ENCODE data around the gene MYO1F.
"Not testable (repeated sequence)": the region's sequence is repeated elsewhere in the genome, so short reads cannot be mapped to it uniquely, and the experiment has no call there.

MYO1F gene

GRCh38 chr19:8528500-8528899 is 48.7 kb downstream of the MYO1F start:
- Mint-ChIP-seq H3K9me3 (ENCODE audit: low read depth) (no peaks in the 10 kb centered on the region), H3K4me1 (ENCODE audit: low read depth) (peaks cover 8% of the 10 kb centered on the region), H3K27ac (no peak overlapping the region)

DNA sequence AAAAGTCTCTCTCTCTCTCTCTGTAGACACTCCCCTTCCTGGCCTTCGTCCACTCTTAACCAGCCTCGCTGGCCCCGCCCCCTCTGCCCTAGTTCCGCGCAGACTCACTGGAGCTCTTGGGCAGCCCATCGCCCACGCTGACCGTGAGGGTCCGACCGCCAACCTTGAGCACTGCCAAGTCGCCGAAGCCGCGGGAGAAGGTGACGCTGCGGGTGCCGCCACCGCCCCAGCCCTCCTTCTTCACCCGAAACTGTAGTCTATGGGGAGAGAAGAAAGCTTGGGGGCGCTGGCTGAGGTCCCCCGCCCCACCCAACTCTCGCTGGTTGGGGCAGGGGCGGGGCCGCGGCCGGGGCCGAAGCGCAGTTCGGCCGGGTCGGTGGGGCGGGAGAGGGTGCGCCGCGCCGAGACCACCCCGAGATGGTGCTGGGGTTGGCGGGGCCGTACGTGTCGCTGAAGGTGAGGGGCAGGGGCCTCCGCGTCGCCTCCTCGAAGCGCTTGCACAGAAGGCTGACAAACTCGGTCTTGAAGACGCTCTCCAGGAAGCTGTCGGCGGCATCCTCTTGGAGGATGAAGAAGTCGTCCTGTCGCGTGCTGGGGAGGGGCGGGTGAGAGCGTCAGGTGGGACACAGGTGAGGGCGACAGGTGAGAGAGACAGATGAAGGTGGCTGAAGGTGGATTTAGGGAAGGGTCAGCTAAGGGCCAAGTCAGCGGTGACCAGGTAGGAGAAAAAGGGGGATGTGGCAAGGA is 50.7 kb downstream of the MYO1F start:
- Mint-ChIP-seq H3K4me1 (ENCODE audit: low read depth) (peaks cover 8% of the 10 kb centered on the region), H3K4me3 (no peak overlapping the region), H3K36me3 (peaks cover 3% of the 10 kb centered on the region), H3K27ac (no peak overlapping the region), H3K27me3 (no peaks in the 10 kb centered on the region), H3K9me3 (ENCODE audit: low read depth) (no peaks in the 10 kb centered on the region)

More at GRCh38 chr19:8528500-8528899, 48.7 kb downstream of the MYO1F start:
- no peak overlapping the region for H3K4me3 Mint-ChIP-seq
- H3K36me3 Mint-ChIP-seq: peaks cover 3% of the 10 kb centered on the region
- no peaks in the 10 kb centered on the region for H3K27me3 Mint-ChIP-seq

GRCh38 chr19:8525401-8525684 is 51.9 kb downstream of the MYO1F start:
- no peaks in the 10 kb centered on the region for H3K9me3 Mint-ChIP-seq (ENCODE audit: low read depth)
- H3K4me1 Mint-ChIP-seq (ENCODE audit: low read depth): peaks cover 14% of the 10 kb centered on the region
- no peaks in the 10 kb centered on the region for H3K27me3 Mint-ChIP-seq
- H3K4me3 Mint-ChIP-seq: no peak overlapping the region
- peaks cover 3% of the 10 kb centered on the region for H3K36me3 Mint-ChIP-seq
- H3K27ac Mint-ChIP-seq: no peak overlapping the region

- H3K27me3 Mint-ChIP-seq: no peaks in the 10 kb centered on the region
- no peaks in the 10 kb centered on the region for H3K36me3 Mint-ChIP-seq
- peaks cover 46% of the 10 kb centered on the region for H3K4me1 Mint-ChIP-seq (ENCODE audit: low read depth)
- H3K4me3 Mint-ChIP-seq: no peak overlapping the region
- no peaks in the 10 kb centered on the region for H3K9me3 Mint-ChIP-seq (ENCODE audit: low read depth)
- H3K27ac Mint-ChIP-seq: peak overlapping the region; percentile 54
These were observed 57.9 kb downstream of the MYO1F start for GRCh38 chr19:8519388-8519787.

- Mint-ChIP-seq H3K27ac (peak overlapping the region; percentile 88), H3K9me3 (ENCODE audit: low read depth) (no peaks in the 10 kb centered on the region), H3K4me3 (peak overlapping the region; percentile 57), H3K27me3 (no peaks in the 10 kb centered on the region), H3K4me1 (ENCODE audit: low read depth) (peaks cover 50% of the 10 kb centered on the region), H3K36me3 (no peaks in the 10 kb centered on the region)
These were observed 58.7 kb downstream of the MYO1F start for GRCh38 chr19:8518536-8518935.

- peaks cover 53% of the 10 kb centered on the region for H3K4me1 Mint-ChIP-seq (ENCODE audit: low read depth)
- peak overlapping the region; percentile 52 for H3K4me3 Mint-ChIP-seq
- no peaks in the 10 kb centered on the region for H3K27me3 Mint-ChIP-seq
- no peaks in the 10 kb centered on the region for H3K9me3 Mint-ChIP-seq (ENCODE audit: low read depth)
- H3K36me3 Mint-ChIP-seq: no peaks in the 10 kb centered on the region
- H3K27ac Mint-ChIP-seq: peak overlapping the region; percentile 88
These were observed 59.4 kb downstream of the MYO1F start for GRCh38 chr19:8517551-8518442.

- Mint-ChIP-seq H3K9me3 (ENCODE audit: low read depth) (no peaks in the 10 kb centered on the region), H3K27me3 (no peaks in the 10 kb centered on the region), H3K27ac (peak overlapping the region; percentile 98), H3K4me1 (ENCODE audit: low read depth) (peaks cover 53% of the 10 kb centered on the region), H3K36me3 (no peaks in the 10 kb centered on the region), H3K4me3 (peak overlapping the region; percentile 92)
These were observed 61.9 kb downstream of the MYO1F start for GRCh38 chr19:8515317-8515716.

DNA sequence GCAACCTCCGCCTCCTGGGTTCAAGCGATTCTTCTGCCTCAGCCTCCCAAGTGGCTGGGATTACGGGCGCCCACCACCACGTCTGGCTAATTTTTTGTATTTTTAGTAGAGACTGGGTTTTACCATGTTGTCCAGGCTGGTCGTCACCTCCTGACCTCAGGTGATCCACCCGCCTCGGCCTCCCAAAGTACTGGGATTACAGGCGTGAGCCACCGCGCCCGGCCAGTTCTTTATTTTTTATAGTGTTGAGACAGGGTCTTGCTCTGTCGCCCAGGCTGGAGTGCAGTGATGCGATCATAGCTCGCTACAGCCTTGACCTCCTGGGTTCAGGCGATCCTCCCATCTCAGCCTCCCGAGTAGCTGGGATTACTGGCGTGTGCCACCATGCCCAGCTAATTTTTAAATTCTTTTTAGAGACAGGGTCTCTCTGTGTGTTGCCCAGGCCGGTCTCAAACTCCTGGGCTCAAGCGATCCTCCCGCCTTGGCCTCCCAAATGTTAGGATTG is 62.7 kb downstream of the MYO1F start:
- not testable (repeated sequence) for H3K27me3 Mint-ChIP-seq; H3K36me3 Mint-ChIP-seq; H3K9me3 Mint-ChIP-seq (ENCODE audit: low read depth)
- H3K4me3 Mint-ChIP-seq: peak overlapping the region; percentile 92
- H3K4me1 Mint-ChIP-seq (ENCODE audit: low read depth): peaks cover 50% of the 10 kb centered on the region
- peak overlapping the region; percentile 98 for H3K27ac Mint-ChIP-seq

DNA sequence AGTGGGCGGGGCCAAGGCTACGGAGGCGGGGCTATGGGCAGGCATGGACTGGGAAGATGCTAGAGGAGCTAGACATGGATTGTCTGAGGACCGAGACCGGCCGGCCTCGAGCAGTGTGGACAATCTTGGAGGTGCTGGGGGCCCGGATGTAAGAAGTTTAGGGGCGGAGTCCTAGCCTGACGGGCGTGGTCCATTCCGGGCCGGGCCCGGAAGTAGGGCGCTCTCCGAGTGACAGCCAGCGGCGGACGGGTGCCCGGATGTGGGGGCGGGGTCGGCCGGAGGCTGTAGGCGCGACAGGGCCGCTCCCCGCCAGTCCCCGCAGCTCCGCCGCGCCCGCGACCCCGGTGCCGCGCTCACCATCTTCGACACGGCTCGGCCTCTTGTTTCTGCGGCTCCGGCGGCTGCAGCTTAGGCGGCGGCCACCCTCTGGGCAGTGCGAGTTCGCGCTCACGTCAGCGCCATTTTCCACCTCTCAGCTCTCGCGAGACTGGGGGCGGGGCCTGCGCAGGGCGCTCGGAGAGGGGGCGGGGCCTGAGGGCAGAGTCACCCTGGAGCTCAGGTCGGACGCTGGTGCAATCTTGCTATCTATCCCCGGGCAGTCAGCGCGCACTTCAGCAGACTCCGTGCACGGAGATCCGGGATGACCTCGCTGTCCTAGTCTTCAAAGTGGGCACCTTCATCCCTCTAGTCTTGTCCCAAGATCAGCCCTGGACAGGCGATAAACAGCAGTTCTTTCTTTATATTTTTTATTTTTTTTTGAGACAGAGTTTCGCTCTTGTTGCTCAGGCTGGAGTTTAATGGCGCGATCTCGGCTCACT is 63.3 kb downstream of the MYO1F start, which contains the start of gene ZNF414:
ZNF414 (minus strand) TSS at position 481 of the 818 bp plus-strand sequence; CDS start at position 360, 121 bp downstream.
- Mint-ChIP-seq H3K27ac (peak within 1 kb of the TSS; percentile 98), H3K4me3 (peak within 1 kb of the TSS; percentile 92), H3K4me1 (ENCODE audit: low read depth) (peaks cover 46% of the 10 kb centered on the region), H3K9me3 (ENCODE audit: low read depth) (no peaks in the 10 kb centered on the region), H3K27me3 (no peaks in the 10 kb centered on the region), H3K36me3 (no peaks in the 10 kb centered on the region)

DNA sequence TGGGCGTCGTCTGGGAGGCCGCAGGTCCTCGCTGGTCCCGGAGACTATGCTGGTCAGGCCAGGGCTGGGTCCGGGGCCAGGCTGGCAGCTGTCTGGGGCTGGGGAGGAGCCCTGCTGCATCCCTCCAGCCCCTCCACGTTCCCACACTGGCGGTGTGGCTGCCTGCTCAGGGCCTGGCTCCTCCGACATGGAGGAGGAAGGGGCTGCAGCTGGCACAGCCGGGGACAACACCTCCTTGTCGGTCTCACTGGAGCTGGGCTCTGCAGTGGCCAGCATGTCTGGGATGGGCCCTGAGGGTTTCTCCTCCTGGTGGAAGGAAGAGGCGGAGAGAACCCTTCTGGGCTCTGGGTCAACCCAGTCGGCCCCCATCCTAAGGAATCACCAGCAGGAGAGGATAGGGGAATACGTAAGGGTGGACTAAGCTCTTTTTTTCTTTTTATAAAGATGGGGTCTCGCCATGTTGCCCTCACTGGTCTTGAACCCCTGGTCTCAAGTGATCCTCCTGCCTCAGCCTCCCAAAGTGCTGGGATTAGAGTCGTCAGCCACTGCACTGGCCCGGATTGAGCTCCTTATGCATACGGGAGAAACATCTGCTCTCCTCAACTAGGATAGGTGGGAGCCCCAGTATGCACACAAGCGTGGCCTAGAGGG is 64.1 kb downstream of the MYO1F start:
- Mint-ChIP-seq H3K27me3 (no peaks in the 10 kb centered on the region), H3K4me3 (peak overlapping the region; percentile 92), H3K4me1 (ENCODE audit: low read depth) (peaks cover 40% of the 10 kb centered on the region)

GRCh38 chr19:8512115-8512967 is 64.9 kb downstream of the MYO1F start:
- H3K27me3 Mint-ChIP-seq: no peaks in the 10 kb centered on the region
- H3K9me3 Mint-ChIP-seq (ENCODE audit: low read depth): no peaks in the 10 kb centered on the region
- H3K36me3 Mint-ChIP-seq: no peaks in the 10 kb centered on the region
- peak overlapping the region; percentile 79 for H3K27ac Mint-ChIP-seq
- H3K4me1 Mint-ChIP-seq (ENCODE audit: low read depth): peaks cover 32% of the 10 kb centered on the region
- H3K4me3 Mint-ChIP-seq: peak overlapping the region; percentile 78

More for the DNA sequence above, 64.1 kb downstream of the MYO1F start:
- no peaks in the 10 kb centered on the region for H3K9me3 Mint-ChIP-seq (ENCODE audit: low read depth)
- H3K36me3 Mint-ChIP-seq: no peaks in the 10 kb centered on the region
- H3K27ac Mint-ChIP-seq: peak overlapping the region; percentile 98

DNA sequence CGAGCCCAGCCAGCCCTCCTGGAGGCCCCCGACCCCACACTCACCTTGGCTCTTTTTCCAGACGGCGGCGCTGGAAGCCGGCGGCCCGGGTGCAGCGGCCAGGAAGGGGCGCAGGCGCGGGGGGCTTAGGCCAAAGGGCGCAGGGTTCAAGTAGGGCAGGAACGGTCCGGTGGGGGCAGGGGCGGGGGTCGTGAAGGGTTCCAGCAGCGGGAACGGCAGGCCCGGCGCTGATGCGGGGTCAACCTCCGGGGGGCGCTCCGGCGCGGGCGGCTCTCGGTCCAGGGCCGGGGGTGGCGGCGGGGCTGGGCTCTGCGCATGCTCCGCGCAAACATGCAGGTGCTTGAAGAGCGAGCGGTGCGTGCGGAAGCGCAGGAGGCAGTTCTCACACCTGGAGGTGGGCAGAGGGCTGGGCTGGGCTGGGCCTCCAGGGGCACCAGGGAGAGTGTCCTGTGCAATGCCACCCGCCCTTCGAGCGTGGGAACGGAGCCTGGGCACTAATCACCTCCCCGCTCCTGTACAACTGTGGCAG is 65.6 kb downstream of the MYO1F start:
- H3K27ac Mint-ChIP-seq: no peak overlapping the region
- no peaks in the 10 kb centered on the region for H3K27me3 Mint-ChIP-seq
- H3K9me3 Mint-ChIP-seq (ENCODE audit: low read depth): no peaks in the 10 kb centered on the region
- H3K36me3 Mint-ChIP-seq: no peaks in the 10 kb centered on the region
- peaks cover 29% of the 10 kb centered on the region for H3K4me1 Mint-ChIP-seq (ENCODE audit: low read depth)
- no peak overlapping the region for H3K4me3 Mint-ChIP-seq

- Mint-ChIP-seq H3K4me3 (no peak overlapping the region), H3K9me3 (ENCODE audit: low read depth) (no peaks in the 10 kb centered on the region), H3K27me3 (no peaks in the 10 kb centered on the region), H3K27ac (no peak overlapping the region), H3K4me1 (ENCODE audit: low read depth) (peaks cover 27% of the 10 kb centered on the region), H3K36me3 (no peaks in the 10 kb centered on the region)
These were observed 66.6 kb downstream of the MYO1F start for GRCh38 chr19:8510589-8511115.

All from activated naive CD8-positive, alpha-beta T cell (primary cell).